Endothelial cell of umbilical vein (primary cell): ENCODE measurements around the gene CSMD2. TPM values are rescaled to one million over a fixed set of nuclear protein-coding genes. Genes with fewer than 3 reads are reported as not detected.

Source experiments
- BruUV-seq: library from RNA; stranded (reverse); fragments of 400-500 nt; replicated peaks from 2 replicates; lab custom pipeline; 2021; lab: Mats Ljungman, UMichigan
- CTCF ChIA-PET: fragments of 300-600, 350-600 bp; sonication (Branson Sonifier 250); formaldehyde crosslinking; loops from one replicate; lab custom pipeline; 2021; ENCODE audit warnings: antibody characterized with exemption, inconsistent platforms; lab: Charles Lee
- POLR2A ChIA-PET: fragments of 300-600, 350-600 bp; sonication (Branson Sonifier 250); formaldehyde crosslinking; loops from one replicate; lab custom pipeline; 2021; ENCODE audit warnings: antibody characterized with exemption, inconsistent platforms; lab: Charles Lee
- DNase-seq: peaks from one replicate; pipeline ENCODE4 v3.0.0-alpha.2; 2011; ENCODE audit warnings: low read depth, low spot score
- FAIRE-seq: peaks from 2 replicates; lab custom pipeline; 2011; peaks lifted over from hg19 to GRCh38; lab: Jason Lieb, UNC
- H2AFZ ChIP-seq: 2 replicates; pipeline ENCODE4 v1.6.0; 2012; ENCODE audit warnings: low read depth, low read length, control low read depth, inconsistent platforms
- H3K27ac ChIP-seq: 2 replicates; pipeline ENCODE4 v1.5.1; 2011; ENCODE audit warnings: low read depth, mild to moderate bottlenecking, control low read depth, low read length, moderate library complexity; ENCODE audit not compliant: insufficient read depth
- H3K27me3 ChIP-seq, 2 experiments: 2 replicates each; pipeline versions ENCODE4 v1.6.0 to v1.6.1; 2011; ENCODE audit warnings: low read length in 2 of 2, mixed read lengths in 1 of 2; ENCODE audit not compliant: control insufficient read depth in 2 of 2, insufficient read depth in 2 of 2
- H3K36me3 ChIP-seq, 2 experiments: 2 replicates in 1 of 2; 3 replicates in 1 of 2; pipeline ENCODE4 v1.5.1; 2011; ENCODE audit warnings: low read length in 2 of 2, mild to moderate bottlenecking in 1 of 2, moderate library complexity in 1 of 2; ENCODE audit not compliant: control insufficient read depth in 2 of 2, insufficient read depth in 2 of 2; ENCODE audit errors: extremely low read depth in 1 of 2
- H3K4me1 ChIP-seq: 3 replicates; pipeline ENCODE4 v1.5.1; 2011; ENCODE audit warnings: mild to moderate bottlenecking, low read length; ENCODE audit not compliant: control insufficient read depth, insufficient read depth; ENCODE audit errors: extremely low read depth
- H3K4me2 ChIP-seq: 2 replicates; pipeline ENCODE4 v1.6.1; 2011; ENCODE audit warnings: low read length, control low read depth, mixed read lengths; ENCODE audit not compliant: insufficient read depth
- H3K4me3 ChIP-seq, 3 experiments: fragments of 200-600 bp in 1 of 3; sonication (generic), shearing (Covaris generic) in 1 of 3; replicated peaks in 1 of 3; 2 replicates each; pipeline ENCODE4 v1.5.1; 2011 to 2016; ENCODE audit warnings: control low read depth in 3 of 3, low read length in 3 of 3, mild to moderate bottlenecking in 2 of 3, inconsistent platforms in 1 of 3, low read depth in 1 of 3, moderate library complexity in 1 of 3; ENCODE audit not compliant: insufficient read depth in 1 of 3
- H3K79me2 ChIP-seq: 2 replicates; pipeline ENCODE4 v1.6.0; 2012; ENCODE audit warnings: low read length, inconsistent platforms; ENCODE audit not compliant: control insufficient read depth, insufficient read depth
- H3K9ac ChIP-seq: replicated peaks from 2 replicates; pipeline ENCODE3; 2011; ENCODE audit warnings: low read length, control low read depth; ENCODE audit not compliant: insufficient read depth; ENCODE audit errors: extremely low read depth
- H3K9me1 ChIP-seq: replicated peaks from 3 replicates; pipeline ENCODE4 v1.6.0; 2011; ENCODE audit warnings: mild to moderate bottlenecking, low read length; ENCODE audit not compliant: control insufficient read depth, insufficient read depth; ENCODE audit errors: extremely low read depth
- H3K9me3 ChIP-seq: replicated peaks from 2 replicates; pipeline ENCODE4 v1.5.1; 2012; ENCODE audit warnings: low read length, inconsistent platforms; ENCODE audit not compliant: control insufficient read depth, insufficient read depth
- H4K20me1 ChIP-seq: replicated peaks from 2 replicates; pipeline ENCODE3; 2011; ENCODE audit warnings: mild to moderate bottlenecking, low read length; ENCODE audit not compliant: control insufficient read depth, insufficient read depth; ENCODE audit errors: extremely low read depth
- EZH2 ChIP-seq: IDR thresholded peaks from 2 replicates; pipeline ENCODE4 v1.6.1; 2012; ENCODE audit warnings: borderline replicate concordance, low read depth, mild to moderate bottlenecking, moderate library complexity, low read length, inconsistent platforms; ENCODE audit not compliant: severe bottlenecking
- JUN ChIP-seq: IDR thresholded peaks from 2 replicates; pipeline ENCODE4 v1.6.1; 2011; ENCODE audit warnings: borderline replicate concordance, low read depth; ENCODE audit not compliant: insufficient read length, insufficient read depth
- MAX ChIP-seq: IDR thresholded peaks from 2 replicates; pipeline ENCODE4 v1.6.1; 2011; ENCODE audit not compliant: insufficient read depth, insufficient read length
- POLR2A ChIP-seq: IDR thresholded peaks from 2 replicates; pipeline ENCODE4 v1.6.1; 2012; ENCODE audit warnings: low read depth, mild to moderate bottlenecking, control low read depth, low read length
- POLR2AphosphoS5 ChIP-seq: IDR thresholded peaks from 2 replicates; pipeline ENCODE4 v1.6.1; 2012; ENCODE audit warnings: low read depth, mild to moderate bottlenecking, control low read depth, low read length, moderate library complexity; ENCODE audit not compliant: insufficient read depth
- dilution Hi-C: fragments of 300-500 bp; cut with MboI; formaldehyde crosslinking; loops from one replicate; pipeline ENCODE4 v1.15.0; 2019; ENCODE audit warnings: low sequenced_read_pairs; ENCODE audit not compliant: extremely low pct_ligation_motif_present
- intact Hi-C: fragments of 100-400 bp; cut with micrococcal nuclease; formaldehyde crosslinking; loops from one replicate; pipeline ENCODE4 v1.10.0; 2022
- polyA plus RNA-seq, 4 experiments: library from polyadenylated mRNA; depleted of rRNA in 3 of 4; stranded (reverse) in 3 of 4; unstranded in 1 of 4; fragments of >200 nt; gene quantifications; 2 replicates each; pipeline versions ENCODE4 v1.2.1 to v1.2.3, GENCODE V29; 2011 to 2012; ENCODE audit warnings: missing spikeins in 1 of 4
- total RNA-seq: library from RNA; stranded (reverse); gene quantifications from 2 replicates; pipeline ENCODE4 v1.2.3, GENCODE V29; 2021

CSMD2 gene
- total and polyA plus RNA-seq, 2 donors (not counting 3 experiments of a cell fraction or from before 2014, with no cell fraction given), result under 0.01 TPM; not detected in 1

- dilution Hi-C loops, result no loop called here
- H3K27ac ChIP-seq, result no peak overlapping the region
- H3K79me2 ChIP-seq, result no peaks in the 10 kb centered on the region
- H4K20me1 ChIP-seq, result no peaks in the 10 kb centered on the region
- FAIRE-seq (no peak), DNase-seq (no peak)
- no TSS peak for BruUV-seq
- ChIA-PET POLR2A (interaction anchor here (0.7 kb wide), 1 partner anchor 55 kb away, joined by 16 read pairs; no protein-coding TSS in a partner anchor), CTCF (no interaction called here)
- no peaks in the 10 kb centered on the region for H3K9me1 ChIP-seq
- intact Hi-C loops, result no loop called here
- no peaks in the 10 kb centered on the region for H3K9me3 ChIP-seq
- TF ChIP-seq POLR2AphosphoS5 (no peak), MAX (no peak)
- H3K27me3 ChIP-seq, result no peaks in the 10 kb centered on the region
- H3K9ac ChIP-seq, result no peak overlapping the region
- no peak overlapping the region for H3K4me3 ChIP-seq
- H3K36me3 ChIP-seq, result no peaks in the 10 kb centered on the region
- no peaks in the 10 kb centered on the region for H3K4me1 ChIP-seq
- no peak overlapping the region for H3K4me2 ChIP-seq
- no peak overlapping the region for H2AFZ ChIP-seq
These were observed 503.1 kb downstream of the CSMD2 start for GRCh38 chr1:33661811-33662454.

- ChIA-PET CTCF (interaction anchor here (2.8 kb wide), 1 partner anchor 28 kb away, joined by 7 read pairs; no protein-coding TSS in a partner anchor), POLR2A (no interaction called here)
- Histone ChIP-seq H3K4me3 (no peak overlapping the region), H3K9ac (no peak overlapping the region), H3K4me2 (no peak overlapping the region), H3K27ac (no peak overlapping the region), H4K20me1 (no peaks in the 10 kb centered on the region), H3K36me3 (no peaks in the 10 kb centered on the region), H2AFZ (no peak overlapping the region), H3K27me3 (no peaks in the 10 kb centered on the region), H3K9me3 (no peaks in the 10 kb centered on the region), H3K9me1 (no peaks in the 10 kb centered on the region), H3K4me1 (no peaks in the 10 kb centered on the region), H3K79me2 (no peaks in the 10 kb centered on the region)
- no peak for FAIRE-seq
- intact Hi-C loops, result no loop called here
- BruUV-seq, result no TSS peak
- TF ChIP-seq JUN (no peak), POLR2A (no peak), EZH2 (no peak)
- dilution Hi-C loops, result no loop called here
- DNase-seq, result no peak
These were observed 504.1 kb downstream of the CSMD2 start for GRCh38 chr1:33660956-33661355.
